Cerebellar nuclear complex (tissue), 1 donor: ENCODE results near the gene UACA.

ENCODE experiments used
- DNase-seq, 2 experiments: peaks; one replicate each; lab custom pipeline; 2025; lab: John Stamatoyannopoulos, UW

Gene UACA

GRCh38 chr15:70788114-70789049 lies 25.0 kb upstream of the UACA start:
- DNase-seq, result no peak

DNA sequence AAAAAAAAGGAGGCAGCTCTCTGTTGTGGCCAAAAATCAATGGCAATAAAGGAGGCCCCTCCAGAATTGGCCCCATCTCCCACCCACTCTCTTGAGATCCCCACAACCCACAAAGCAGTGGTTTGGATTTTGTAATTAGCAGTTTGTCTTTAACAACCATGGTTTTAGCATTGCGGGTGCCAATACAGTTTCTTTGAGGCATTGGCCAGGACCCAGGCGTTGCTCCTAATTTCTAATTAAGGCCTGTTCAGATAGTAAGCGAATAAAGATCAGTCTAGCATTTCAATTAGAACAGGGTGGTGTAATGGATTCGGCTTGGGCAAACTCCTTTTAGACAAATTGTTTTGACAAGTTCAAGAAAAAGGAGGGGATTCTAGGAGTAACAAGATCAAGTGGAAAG lies 23.6 kb upstream of the UACA start:
- DNase-seq, result no peak

GRCh38 chr15:70783610-70784022 lies 20.3 kb upstream of the UACA start:
- DNase-seq, result no peak

GRCh38 chr15:70783041-70783440 lies 19.7 kb upstream of the UACA start:
- DNase-seq, result no peak

DNA sequence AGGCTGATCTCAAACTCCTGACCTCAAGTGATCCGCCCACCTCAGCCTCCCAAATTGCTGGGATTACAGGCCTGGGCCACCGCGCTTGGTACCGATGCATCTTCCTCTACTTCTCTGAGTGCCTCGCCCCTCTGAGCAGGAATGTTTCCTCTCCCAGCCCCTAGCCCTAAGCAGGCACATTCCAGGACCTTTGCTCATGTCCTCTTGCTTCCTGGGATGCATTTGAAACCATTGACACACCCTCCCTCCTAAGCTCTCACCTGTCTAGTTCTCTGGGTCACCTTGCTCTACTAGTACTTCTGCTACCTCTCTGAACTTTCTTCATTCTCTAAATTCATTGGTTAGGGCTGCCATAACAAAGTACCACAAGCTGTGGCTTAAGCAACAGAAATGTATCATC lies 17.9 kb upstream of the UACA start:
- no peak for DNase-seq

- DNase-seq, result no peak
Measured at GRCh38 chr15:70778258-70779076, 15.1 kb upstream of the UACA start.

DNA sequence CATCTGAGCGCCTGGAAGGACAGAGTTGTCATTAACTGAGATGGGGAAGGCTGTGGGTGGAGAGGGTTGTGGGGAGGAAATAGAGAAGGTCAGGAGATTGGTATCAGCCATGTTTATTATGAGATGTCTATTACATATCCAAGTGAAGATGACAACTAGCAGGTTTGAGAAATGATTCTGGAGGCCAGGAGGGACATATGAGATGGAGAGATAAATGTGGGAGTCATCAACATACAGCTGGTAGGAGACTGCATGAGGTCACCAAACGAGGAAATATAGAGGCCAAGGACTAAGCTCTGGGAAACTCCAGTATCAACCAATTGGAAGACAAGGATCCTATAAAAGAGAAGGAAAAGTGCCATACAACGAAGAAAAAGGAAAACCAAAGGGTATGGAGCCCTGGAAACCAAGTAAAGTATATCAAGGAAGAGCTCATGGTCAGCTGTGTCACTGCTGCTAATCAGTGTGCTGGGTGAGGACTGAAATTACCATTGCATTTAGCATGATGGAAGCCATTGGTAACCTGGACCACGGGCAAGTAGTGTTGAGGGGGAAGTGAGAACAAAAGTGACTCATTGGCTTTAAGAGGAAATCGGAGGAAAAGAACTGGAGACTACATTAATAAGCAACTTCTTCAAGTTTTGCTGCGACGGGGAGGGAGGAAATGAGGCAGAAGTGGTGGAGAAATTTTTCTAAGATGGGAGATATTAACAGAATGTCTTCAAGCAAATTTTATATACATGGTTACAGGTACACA lies 14.0 kb upstream of the UACA start:
- no peak for DNase-seq

DNA sequence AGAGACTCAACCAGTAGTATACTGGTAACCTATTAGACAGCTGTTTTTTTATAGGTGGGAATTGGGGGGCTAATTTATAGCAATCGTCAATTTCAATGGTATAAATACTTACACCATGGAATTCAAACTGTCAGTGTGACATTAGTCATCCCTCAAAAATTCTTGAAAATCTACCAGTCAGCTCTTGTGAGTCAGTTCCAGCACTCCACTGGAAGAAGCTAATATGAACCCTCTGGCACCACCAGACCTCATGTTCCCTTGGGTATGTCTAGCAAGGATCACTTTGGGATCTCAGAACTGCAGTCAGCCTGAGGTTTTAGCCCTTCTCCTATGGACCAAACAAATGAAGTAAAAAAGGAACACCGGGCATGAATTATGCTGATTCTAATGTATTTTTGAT lies 11.8 kb upstream of the UACA start:
- DNase-seq, result no peak

- no peak for DNase-seq
Measured at GRCh38 chr15:70772402-70772801, 9.0 kb upstream of the UACA start.

- DNase-seq, result no peak
Measured at GRCh38 chr15:70770863-70771262, 7.5 kb upstream of the UACA start.

DNA sequence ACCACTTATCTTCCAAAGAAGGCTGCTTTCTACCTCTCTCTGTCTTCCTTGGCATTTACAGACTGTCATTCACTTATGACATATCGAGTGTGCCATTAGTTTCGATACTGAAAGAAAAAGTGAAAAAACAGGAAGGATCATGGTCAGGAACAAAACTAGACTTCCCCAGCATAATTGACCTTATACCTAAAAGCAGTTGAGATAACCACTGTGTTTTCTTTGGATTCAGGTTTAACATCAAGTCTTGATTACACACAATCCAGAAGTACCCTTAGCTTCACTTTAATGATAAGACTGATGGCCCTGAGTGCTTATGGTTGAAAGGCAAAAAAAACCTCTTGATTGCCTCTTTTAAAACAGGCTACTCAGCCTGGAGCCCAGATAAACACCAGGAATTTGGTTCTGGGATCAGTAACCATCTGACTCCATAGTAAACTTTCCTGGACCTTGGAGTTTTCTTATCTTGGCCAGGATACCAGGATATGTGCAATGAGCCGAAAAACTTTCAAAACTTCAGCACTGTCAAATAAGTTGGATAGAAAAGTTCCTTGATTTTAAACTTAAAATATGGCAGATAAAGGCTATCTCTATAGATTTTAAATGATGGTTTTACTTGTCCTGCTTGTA lies 5.0 kb upstream of the UACA start:
- DNase-seq, result no peak

- DNase-seq, result no peak
Measured at GRCh38 chr15:70767667-70768066, 4.3 kb upstream of the UACA start.

DNA sequence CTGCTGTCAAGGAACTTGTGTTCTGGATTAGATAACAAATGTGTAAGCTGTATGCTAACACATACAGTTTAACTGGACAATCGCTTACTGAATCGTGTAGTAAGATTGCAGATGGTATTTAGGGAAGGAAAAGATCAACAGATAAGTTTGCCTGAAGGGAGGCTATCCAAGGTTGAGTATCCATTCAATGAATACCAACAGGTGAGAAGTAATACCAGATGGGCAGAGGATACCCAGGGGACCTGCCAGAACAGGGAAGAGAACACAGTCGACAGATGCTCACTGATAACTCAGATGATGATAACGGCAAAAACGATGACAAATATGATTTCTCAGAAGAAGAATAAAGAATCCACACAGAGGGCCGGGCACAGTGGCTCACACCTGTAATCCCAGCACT lies 3.2 kb upstream of the UACA start:
- DNase-seq, result no peak

- no peak for DNase-seq
Measured at GRCh38 chr15:70765504-70766281, 2.3 kb upstream of the UACA start.

DNA sequence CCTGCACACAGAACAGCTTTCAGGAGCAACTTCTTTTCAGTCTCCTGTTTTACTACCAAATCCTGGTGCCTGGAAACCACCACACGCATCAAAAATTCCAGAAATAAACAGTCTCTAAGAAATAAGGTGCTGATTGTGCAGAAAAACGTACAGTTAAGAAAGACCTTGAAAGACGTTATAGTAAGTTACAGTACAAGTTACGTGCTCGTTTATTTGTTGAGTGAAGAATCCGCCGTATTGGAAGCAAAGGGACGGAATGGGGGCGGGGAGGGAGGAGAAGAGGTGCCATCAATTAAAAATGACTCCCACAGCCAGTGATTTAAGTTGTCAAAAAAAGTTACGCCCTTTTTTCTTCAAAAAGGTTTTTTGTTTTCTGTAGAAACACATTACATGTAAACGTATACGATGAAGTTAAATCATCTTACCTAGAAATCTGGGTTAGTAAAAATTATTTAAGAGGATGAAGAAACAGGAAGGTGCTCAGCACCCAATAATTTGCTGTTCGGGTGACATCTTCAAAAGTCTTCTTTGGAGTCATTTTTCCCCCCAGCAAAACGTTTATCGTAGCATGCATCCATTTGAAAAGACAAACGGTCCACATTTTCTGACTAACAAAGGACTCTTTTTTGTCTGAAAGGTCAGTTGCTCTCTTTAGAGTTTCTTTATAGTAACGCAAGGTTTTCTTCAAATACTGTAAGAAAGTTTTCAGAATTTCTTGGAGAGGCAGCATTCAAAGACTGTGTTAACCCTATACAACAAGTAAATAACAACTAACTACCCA lies 782 bp upstream of the UACA start:
- DNase-seq, result no peak

GRCh38 chr15:70762469-70763119 lies 764 bp downstream of the UACA start:
- DNase-seq, result no peak

DNA sequence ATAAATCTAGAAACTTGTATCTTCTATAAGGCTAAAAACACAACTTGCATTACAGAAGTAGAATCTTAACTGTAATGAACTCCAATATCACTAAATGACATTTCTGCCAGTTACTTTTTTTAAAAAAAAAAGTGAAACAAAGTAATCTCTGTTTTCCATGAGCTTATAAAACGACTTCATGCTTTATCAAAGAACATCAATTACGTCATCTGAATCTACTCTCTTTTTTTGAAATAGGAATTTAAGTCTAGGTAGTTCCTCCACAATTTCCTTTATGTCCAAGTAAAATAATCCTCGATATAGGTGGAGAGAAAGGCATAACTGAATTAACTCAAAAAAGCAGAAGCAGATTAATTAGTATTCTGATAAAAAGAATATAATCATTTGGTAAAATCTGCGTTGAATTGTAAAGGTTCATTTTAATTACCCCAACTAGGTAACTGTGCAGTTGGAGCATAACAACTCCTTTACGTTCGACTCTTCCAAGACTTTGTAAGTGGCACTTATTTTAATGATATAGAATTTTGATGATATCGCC lies 1.4 kb downstream of the UACA start:
- DNase-seq, result no peak

- DNase-seq, result no peak
Measured at GRCh38 chr15:70761046-70761445, 2.3 kb downstream of the UACA start.

DNA sequence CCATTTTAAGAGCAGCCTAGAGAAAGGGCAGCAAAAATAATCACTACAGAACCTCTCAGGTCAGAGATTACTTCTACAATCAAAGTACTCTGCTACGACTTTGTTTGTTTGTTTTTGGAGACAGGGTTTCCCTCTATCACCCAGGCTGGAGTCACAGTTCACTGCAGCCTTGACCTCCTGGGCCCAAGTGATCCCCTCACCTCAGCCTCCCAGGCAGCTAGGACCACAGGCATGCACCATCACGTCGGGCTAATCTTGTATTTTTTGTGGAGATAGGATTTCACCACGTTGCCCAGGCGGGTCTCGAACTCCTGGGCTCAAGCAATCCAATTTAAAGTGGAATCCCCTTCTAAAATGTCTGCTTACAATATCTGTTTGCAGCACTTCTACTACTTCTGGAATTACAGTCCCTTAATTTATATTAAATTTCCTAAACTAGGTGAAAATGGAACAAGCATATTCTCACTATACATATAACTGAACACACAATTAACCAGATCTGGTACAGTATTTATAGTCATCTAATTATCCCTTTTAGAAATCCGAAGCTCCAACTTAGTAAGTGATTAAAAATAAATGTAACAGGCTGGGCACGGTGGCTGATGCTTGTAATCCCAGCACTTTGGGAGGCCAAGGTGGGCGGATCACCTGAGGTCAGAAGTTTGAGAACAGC lies 4.4 kb downstream of the UACA start:
- no peak for DNase-seq
